HG02884 (cell line): ENCODE measurements around the gene SUCO.
"Not testable (repeated sequence)": the region's sequence is repeated elsewhere in the genome, so short reads cannot be mapped to it uniquely, and the experiment has no call there.

ENCODE experiments used
- ATAC-seq: cut with Tn5 transposase; IDR thresholded peaks from one replicate; pipeline ENCODE4 v1.9.1; 2021; ENCODE audit warnings: mild to moderate bottlenecking, moderate library complexity; ENCODE audit not compliant: unreplicated experiment

The SUCO gene

DNA sequence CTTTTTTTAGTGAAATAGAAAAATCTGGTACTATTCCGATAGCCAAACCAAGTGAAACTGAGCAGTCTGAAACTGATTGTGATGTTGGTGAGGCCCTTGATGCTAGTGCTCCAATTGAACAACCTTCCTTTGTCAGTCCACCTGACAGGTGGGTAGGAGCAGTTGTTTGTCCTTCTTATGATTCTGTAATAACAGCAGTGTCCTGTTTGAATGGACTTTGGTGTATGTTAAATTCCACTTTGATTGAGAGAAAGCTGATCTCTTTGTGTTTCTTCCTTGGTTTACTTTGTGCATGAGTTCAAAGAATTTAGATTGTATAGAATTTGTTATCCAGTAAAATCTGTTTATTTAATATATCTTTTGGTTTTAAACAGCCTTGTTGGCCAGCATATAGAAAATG lies 24.3 kb downstream of the SUCO start:
- ATAC-seq: no peak

DNA sequence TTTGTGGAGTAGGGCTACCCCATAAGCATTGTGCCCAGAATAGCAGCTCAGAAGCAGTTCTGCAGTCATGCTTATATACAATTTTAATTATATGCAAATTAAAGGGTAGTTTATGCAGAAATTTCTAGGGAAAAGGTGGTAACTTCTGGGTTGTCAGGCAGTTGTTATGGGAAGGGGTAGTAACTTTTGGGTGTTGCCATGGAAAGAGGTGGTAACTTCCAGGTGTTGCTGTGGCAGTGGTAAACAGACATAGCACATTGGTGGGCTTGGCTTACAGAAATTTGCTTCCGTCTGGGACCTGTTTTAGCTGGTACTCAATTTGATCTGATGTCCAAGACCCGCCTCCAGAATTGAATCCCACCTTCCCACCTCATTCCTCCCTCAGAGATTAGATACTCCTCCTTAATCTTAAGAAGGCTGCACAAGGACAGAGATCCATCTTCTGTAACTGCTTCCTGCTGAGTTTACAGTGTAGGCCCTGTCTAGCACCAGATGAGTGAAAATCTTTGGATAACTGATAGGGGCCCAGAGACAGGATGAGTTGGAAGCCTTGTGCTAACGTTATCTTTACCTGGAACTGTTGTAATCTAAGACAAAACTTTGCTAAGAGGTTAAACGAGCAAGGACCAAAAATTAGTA lies 26.7 kb downstream of the SUCO start:
- no peak for ATAC-seq

DNA sequence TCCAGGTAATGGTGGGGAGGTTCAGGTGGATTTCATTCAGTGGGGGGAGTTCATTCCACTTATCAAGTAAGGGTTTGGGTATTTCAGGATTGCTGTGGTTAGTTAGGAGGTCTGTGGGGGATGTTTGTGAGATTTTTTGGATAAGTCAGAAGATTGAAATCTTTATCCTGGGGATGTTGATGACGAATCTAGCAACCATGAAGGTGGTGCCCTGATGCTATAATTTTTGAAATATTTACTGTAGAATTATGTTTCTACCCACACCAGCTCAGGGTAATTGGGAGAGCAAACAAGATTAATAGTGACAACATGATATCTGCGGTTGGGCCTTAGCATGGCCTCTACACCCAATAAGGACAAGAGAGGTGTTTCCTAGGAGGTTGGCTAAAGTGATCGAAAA lies 28.3 kb downstream of the SUCO start:
- no peak for ATAC-seq

DNA sequence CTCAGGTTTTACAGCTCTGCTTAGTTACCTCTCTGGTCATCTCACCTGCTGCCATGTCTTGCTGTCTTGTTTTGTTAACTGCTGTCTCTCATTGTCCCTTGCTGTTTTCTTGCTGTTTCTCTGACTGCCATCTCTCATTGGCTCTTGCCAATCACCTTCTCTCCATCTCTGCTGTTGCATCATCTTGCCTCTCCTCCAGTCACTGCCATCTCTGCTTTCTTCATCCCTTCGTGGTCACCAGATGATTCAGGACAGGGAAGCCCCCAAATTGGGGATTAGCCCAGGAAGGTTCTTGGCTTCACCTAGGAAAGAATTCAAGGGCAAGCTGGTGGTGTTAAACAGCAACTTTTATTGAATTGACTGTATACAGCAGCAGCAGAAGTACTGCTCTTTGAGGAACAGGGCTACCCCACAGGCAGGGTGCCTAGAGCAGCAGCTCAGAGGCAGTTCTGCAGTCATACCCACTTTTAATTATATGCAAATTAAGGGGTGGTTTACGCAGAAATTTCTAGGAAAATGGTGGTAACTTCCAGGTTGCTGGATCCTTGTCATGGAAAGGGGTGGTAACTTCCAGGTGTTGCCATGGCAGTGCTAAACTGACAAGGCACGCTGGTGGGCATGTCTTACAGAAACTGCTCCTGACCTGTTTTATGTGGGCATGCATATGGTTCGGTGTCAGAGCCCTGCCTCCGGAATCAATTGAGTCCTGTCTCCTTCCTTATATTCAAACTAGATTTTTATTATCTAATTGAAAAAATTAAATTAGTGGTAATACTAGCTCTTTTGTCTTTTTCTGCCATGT lies 33.4 kb downstream of the SUCO start:
- ATAC-seq: no peak

DNA sequence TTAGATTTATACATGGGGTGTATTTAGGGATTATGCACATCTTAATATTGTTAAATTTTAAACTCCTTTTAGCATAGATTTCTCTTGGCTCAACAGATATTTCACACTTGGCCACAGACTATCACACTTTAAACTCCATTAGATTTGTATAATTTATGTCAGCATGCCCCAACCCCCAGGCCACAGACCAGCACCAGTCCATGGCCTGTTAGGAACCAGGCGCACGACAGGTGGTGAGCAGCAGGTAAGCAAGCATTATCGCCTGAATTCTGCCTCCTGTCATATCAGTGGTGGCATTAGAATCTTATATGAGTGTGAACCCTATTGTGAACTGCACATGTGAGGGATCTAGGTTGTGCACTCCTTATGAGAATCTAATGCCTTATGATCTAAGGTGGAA lies 34.8 kb downstream of the SUCO start:
- ATAC-seq: no peak

DNA sequence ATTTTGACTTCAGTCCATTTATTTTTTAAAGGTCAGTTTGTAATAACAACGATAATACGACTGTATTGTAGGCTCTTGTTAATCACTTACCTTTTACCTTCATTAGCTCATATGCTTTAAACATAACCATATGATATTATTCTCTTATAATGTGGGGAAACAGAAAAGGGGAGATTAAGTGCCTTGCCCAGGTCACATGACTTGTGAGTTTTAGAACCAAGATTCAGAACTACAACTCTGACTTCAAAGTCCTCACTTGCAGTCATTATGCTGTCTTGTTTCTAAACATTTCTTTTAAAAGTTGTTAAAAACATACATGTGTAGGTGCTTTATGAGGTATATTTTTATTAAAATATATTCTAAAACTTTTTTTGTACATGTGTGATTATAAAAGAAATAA lies 41.1 kb downstream of the SUCO start:
- no peak for ATAC-seq

DNA sequence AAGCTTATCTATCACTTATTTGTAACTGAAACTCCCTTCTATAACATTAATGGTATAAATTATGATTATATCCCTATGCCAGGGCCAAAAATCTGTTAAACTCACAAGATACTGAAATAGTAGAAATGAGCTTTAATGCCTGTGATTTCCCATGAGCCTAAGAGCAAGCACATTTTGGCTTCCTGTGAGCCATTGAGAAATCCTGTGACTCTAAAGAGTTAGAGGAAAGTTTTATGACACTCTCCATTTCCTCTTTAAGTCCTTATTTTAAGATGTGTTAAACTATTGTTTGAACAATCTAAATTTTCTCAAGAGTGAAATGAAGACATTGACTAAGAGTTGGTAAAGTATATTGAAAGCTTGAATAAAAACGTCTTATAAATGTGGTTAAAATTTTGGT lies 45.6 kb downstream of the SUCO start:
- ATAC-seq: no peak

DNA sequence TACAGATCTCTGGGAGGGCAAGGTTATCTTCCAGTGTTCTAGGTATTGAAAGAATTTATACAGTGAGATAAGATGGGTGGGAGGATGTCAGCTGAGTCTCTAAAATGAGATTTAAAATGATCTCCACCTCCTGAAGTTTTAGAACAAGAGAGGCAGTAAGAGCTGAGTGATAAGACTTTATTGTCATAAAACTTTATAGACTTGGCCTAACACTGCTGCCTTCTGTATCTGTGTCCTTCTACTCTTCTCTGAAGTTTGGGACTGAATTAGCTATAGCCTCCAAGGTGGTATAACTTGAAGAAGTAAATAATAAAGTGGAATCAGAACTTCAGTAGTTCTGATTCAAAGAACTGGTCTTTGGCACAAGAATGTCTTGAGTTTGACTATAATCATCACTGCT lies 48.3 kb downstream of the SUCO start:
- no peak for ATAC-seq

DNA sequence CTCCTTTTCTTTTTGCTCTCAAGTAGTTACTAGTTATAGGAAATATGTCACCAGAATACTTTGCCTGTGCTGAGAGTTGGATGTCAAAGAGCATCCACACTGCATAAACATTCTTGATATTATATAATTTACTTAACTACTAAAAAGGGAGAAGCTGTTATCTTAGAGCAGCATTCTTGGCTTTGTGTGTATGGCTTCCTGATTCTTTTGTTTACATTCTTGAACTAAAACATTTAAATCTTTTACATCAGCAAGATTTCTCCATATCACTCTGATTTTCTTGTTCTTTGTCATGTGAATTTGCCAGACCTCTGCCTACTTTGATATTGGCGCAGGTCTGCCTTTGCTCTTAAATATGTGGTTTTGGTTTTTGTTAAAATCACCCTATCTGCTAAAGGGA lies 48.8 kb downstream of the SUCO start:
- ATAC-seq: no peak

DNA sequence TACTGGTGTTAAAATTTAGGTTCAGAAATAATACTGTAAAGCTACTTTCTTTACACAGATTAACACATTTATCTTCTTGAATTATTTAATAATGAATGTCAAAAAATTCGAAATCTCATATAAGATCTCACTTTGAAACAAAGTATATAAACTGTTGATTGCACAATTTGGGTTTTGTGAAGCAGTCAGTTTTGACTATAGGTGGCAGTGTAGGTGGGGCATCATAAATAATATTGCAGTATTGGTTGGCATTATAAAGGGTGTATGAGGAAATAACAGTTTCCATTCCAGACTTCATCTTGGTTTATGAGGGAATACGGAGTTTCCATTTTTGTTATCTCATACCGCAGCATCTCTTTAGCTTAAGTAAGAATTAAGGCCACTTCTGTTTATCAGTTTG lies 49.9 kb downstream of the SUCO start:
- no peak for ATAC-seq

DNA sequence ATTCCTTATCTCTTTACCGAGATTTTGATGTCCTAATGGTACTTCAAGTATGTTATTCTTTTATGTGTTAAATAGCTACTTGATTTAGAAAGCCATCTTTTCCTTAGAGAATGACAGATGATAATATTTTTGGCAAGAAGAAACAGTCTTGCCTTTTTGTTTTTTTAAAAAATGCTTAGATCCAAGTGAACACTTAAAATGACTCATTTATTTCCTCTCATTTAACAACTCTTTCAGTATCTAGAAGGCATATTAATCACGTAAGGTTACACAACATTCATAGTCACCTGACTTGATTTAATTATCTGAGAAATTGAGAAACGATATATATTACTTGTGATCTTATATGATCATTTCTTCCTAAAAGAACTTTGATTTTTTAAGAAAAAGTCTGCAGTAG lies 52.4 kb downstream of the SUCO start:
- ATAC-seq: no peak

DNA sequence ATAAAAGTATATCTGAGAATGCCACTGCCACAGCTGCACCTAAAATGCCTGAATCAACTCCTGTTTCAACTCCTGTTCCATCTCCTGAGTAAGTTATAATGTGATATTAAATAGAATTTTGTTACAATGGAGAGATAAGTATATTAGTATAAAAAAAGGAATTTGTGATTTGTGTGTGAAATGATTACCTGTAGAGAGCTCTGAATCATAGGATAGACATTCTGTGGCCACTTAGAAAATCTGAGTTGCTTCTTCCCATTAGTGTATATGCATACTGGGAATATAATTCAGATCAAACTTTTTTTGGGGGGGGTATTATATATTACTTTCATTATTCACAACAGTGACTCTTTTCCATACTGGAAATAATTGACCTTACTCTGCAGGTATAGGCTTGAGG lies 52.9 kb downstream of the SUCO start:
- ATAC-seq: no peak

DNA sequence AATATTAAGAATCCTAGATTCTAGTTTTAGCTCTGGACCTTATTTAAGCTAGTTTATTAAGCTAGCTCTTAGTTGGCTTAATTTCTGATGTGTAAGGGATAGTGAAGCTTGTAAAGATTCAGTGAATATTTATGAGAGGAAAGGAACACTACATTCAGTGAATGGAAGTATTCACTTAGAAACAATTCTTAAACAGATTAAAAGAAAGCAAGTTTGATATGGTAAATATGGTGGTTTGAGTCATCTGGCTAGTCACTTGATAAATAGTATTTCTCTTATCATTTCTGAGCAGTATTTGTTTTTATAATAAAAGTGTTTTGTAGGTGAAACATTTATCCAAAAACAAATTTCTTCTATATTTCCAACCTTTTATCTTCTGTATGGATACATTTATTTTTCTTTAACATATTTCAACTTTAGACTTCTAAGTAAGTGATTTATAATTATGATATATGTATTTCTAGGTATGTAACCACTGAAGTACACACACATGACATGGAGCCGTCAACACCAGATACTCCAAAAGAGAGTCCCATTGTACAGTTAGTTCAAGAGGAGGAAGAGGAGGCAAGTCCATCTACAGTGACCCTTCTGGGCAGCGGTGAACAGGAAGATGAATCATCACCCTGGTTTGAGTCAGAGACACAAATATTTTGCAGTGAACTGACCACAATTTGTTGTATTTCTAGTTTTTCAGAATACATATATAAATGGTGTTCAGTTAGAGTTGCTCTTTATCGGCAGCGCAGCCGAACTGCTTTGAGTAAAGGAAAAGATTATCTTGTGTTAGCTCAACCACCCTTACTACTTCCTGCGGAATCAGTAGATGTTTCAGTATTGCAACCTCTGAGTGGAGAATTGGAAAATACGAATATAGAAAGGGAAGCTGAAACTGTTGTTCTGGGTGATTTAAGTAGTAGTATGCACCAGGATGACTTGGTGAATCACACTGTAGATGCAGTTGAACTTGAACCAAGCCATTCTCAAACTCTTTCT lies 55.6 kb downstream of the SUCO start:
- ATAC-seq: no peak

DNA sequence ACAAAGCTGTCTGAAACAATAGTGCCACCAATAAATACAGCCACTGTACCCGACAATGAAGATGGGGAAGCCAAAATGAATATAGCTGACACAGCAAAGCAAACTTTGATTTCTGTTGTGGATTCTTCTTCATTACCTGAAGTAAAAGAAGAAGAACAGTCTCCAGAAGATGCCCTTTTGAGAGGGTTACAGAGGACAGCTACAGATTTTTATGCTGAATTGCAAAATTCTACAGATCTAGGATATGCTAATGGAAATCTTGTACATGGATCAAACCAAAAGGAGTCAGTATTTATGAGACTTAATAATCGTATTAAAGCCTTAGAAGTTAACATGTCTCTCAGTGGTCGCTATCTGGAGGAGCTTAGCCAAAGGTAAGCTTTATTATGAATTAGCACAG lies 56.6 kb downstream of the SUCO start:
- no peak for ATAC-seq

DNA sequence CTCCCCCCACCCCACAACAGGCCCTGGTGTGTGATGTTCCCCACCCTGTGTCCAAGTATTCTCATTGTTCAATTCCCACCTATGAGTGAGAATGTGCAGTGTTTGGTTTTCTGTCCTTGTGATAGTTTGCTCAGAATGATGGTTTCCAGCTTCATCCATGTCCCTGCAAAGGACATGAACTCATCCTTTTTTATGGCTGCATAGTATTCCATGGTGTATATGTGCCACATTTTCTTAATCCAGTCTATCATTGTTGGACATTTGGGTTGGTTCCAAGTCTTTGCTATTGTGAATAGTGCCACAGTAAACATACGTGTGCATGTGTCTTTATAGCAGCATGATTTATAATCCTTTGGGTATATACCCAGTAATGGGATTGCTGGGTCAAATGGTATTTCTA lies 58.5 kb downstream of the SUCO start:
- not testable (repeated sequence) for ATAC-seq

DNA sequence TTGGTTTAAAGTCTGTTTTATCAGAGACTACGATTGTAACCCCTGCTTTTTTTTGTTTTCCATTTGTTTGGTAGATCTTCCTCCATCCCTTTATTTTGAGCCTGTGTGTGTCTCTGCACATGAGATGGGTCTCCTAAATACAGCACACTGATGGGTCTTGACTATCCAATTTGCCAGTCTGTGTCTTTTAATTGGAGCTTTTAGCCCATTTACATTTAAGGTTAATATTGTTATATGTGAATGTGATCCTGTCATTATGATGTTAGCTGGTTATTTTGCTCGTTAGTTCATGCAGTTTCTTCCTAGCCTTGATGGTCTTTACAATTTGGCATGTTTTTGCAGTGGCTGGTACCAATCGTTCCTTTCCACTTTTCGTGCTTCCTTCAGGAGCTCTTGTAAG lies 62.1 kb downstream of the SUCO start:
- not testable (repeated sequence) for ATAC-seq

DNA sequence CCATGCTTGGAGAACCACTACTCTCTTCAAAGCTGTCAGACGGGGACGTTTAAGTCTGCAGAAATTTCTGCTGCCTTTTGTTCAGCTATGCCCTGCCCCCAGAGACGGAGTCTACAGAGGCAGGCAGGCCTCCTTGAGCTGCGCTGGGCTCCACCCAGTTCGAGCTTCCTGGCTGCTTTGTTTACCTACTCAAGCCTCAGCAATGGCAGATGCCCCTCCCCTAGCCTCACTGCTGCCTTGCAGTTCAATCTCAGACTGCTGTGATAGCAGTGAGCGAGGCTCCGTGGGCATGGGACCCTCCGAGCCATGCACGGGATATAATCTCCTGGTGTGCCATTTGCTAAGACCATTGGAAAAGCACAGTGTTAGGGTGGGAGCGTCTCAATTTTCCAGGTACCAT lies 63.8 kb downstream of the SUCO start:
- ATAC-seq: not testable (repeated sequence)

DNA sequence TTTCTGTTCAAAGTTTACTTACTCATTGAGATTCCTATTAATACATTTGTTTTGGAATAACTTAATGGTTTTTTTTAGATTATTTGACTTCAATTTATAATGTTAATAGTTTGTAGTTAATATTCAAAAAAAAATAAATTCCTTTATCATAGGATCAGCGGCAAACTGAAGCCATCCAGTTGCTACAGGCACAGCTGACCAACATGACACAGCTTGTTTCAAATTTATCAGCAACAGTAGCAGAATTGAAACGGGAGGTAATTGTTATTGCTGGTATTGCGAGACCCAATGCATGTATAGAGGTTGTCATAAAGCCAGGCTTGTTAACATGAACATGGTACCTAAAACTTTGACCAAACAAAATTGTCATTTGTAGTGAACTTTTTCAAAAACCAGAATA lies 67.0 kb downstream of the SUCO start:
- ATAC-seq: no peak

DNA sequence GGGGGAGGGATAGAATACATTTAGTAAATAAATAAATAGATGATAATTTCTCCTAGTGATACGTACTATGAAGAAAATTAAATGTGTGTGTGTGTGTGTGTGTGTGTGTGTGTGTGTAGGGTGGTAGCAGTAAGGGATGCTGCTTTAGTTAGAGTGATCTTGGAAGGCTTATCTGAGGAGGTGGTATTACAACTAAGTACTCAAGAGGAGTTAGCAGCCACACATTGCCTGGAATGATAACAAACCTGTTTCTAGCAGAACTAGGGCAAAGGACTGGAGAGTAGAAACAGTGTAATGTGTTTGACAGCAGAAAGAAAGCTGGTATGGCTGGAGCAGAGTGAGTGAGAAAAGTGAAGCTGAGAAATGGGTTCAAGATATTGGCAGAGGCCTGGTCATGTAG lies 67.7 kb downstream of the SUCO start:
- ATAC-seq: no peak

DNA sequence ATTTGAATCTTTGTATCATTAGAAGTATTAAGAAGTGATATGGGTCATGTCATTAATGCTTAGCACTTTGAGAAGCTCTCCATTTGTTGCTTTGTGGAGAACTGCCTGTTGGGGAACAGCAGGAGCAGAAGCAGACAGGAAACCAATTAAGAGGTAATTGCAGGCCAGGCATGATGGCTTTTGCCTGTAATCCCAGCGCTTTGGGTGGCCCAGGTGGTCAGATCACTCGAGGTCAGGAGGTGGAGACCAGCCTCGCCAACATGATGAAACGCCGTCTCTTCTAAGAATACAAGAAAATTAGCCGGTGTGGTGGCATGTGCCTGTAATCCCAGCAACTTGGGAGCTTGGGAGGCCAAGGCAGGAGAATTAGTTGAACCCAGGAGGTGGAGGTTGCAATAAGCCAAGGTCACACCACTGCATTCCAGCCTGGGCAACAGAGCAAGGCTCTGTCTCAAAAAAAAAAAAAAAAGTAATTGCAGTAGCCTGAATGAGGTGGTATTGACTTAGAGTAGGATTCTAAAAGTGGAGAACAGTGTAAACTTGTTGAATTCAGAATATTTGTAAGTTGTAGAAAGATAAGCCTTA lies 68.2 kb downstream of the SUCO start:
- no peak for ATAC-seq

DNA sequence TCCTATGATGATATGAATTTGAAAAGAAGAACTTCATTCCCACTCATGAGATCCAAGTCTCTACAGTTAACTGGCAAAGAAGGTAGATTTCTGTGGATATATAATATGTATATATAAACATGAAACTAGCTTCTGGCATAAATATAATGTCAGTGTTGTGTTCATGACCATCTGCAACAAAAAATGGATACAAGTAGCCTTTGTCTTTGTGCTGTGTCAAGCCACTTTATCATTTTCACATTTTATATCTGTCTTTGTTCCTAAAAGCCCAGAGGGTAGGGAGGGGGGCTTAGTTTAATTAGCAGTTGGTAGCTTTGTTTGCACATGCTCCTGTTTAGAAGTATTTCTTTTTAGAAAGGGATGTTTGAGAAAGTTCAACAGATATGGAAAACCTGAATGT lies 69.8 kb downstream of the SUCO start:
- ATAC-seq: no peak
